Endothelial cell (in vitro differentiated cells): ENCODE data around the gene EPDR1. TPM values are rescaled to one million over a fixed set of nuclear protein-coding genes. Genes with fewer than 3 reads are reported as not detected.

Experiments
- DNase-seq: peaks from one replicate; pipeline ENCODE4 v3.0.0; 2021; ENCODE audit warnings: low spot score
- H3K27ac Mint-ChIP-seq: one replicate; pipeline ENCODE4 v1.8.0; 2021; ENCODE audit warnings: mixed read lengths, inconsistent platforms; ENCODE audit not compliant: unreplicated experiment
- H3K27me3 Mint-ChIP-seq: one replicate; pipeline ENCODE4 v1.8.0; 2021; ENCODE audit warnings: mild to moderate bottlenecking, moderate library complexity, mixed read lengths, inconsistent platforms; ENCODE audit not compliant: unreplicated experiment
- H3K36me3 Mint-ChIP-seq: one replicate; pipeline ENCODE4 v1.8.0; 2021; ENCODE audit warnings: mild to moderate bottlenecking, low read depth, mixed read lengths, inconsistent platforms; ENCODE audit not compliant: unreplicated experiment
- H3K4me1 Mint-ChIP-seq: one replicate; pipeline ENCODE4 v1.8.0; 2021; ENCODE audit warnings: mild to moderate bottlenecking, mixed read lengths, inconsistent platforms; ENCODE audit not compliant: unreplicated experiment
- H3K4me3 Mint-ChIP-seq: one replicate; pipeline ENCODE4 v1.8.0; 2021; ENCODE audit warnings: mild to moderate bottlenecking, mixed read lengths, inconsistent platforms; ENCODE audit not compliant: unreplicated experiment
- H3K9me3 Mint-ChIP-seq: one replicate; pipeline ENCODE4 v1.8.0; 2021; ENCODE audit warnings: mixed read lengths, inconsistent platforms; ENCODE audit not compliant: unreplicated experiment
- total RNA-seq: library from RNA; stranded (reverse); fragmentation: NEBNext Ultra II Directional; extraction: Animal tissue kit (Norgen Biotek cat#: 25700); gene quantifications from one replicate; pipeline ENCODE4 v1.2.1, GENCODE V29; 2021; ENCODE audit not compliant: unreplicated experiment
- TF ChIP-seq, protein P1 (sequence below): fragments of 200-600 bp; sonication (generic); IDR thresholded peaks from one replicate; pipeline ENCODE4 v1.5.0; 2021; ENCODE audit warnings: antibody characterized with exemption; ENCODE audit not compliant: unreplicated experiment

The EPDR1 gene
- total RNA-seq, 1 donor from 2014 or later = 11.7 TPM

- Mint-ChIP-seq H3K27me3 (peaks cover 4% of the 10 kb centered on the region), H3K27ac (no peak overlapping the region)
- DNase-seq = peak; percentile 31
These were observed 687 bp downstream of the EPDR1 start for GRCh38 chr7:37920849-37921805.

GRCh38 chr7:37921876-37922275 is 1.4 kb downstream of the EPDR1 start:
- H3K4me1 Mint-ChIP-seq = peaks cover 11% of the 10 kb centered on the region
- no peaks in the 10 kb centered on the region for H3K9me3 Mint-ChIP-seq
- H3K36me3 Mint-ChIP-seq = peaks cover 8% of the 10 kb centered on the region
- peak overlapping the region; percentile 13 for H3K4me3 Mint-ChIP-seq
- DNase-seq = no peak
- H3K27me3 Mint-ChIP-seq = peaks cover 4% of the 10 kb centered on the region
- TF ChIP-seq, protein P1, sequence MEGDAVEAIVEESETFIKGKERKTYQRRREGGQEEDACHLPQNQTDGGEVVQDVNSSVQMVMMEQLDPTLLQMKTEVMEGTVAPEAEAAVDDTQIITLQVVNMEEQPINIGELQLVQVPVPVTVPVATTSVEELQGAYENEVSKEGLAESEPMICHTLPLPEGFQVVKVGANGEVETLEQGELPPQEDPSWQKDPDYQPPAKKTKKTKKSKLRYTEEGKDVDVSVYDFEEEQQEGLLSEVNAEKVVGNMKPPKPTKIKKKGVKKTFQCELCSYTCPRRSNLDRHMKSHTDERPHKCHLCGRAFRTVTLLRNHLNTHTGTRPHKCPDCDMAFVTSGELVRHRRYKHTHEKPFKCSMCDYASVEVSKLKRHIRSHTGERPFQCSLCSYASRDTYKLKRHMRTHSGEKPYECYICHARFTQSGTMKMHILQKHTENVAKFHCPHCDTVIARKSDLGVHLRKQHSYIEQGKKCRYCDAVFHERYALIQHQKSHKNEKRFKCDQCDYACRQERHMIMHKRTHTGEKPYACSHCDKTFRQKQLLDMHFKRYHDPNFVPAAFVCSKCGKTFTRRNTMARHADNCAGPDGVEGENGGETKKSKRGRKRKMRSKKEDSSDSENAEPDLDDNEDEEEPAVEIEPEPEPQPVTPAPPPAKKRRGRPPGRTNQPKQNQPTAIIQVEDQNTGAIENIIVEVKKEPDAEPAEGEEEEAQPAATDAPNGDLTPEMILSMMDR = no peak
- no peak overlapping the region for H3K27ac Mint-ChIP-seq

More at GRCh38 chr7:37920849-37921805, 687 bp downstream of the EPDR1 start:
- H3K4me3 Mint-ChIP-seq = peak overlapping the region; percentile 90
- TF ChIP-seq, protein P1 = peak; percentile 28
- peaks cover 4% of the 10 kb centered on the region for H3K36me3 Mint-ChIP-seq
- H3K4me1 Mint-ChIP-seq = peaks cover 11% of the 10 kb centered on the region
- H3K9me3 Mint-ChIP-seq = no peaks in the 10 kb centered on the region

GRCh38 chr7:37923996-37924395 is 3.6 kb downstream of the EPDR1 start:
- Mint-ChIP-seq H3K36me3 (peaks cover 8% of the 10 kb centered on the region), H3K27me3 (peaks cover 1% of the 10 kb centered on the region), H3K4me1 (peaks cover 5% of the 10 kb centered on the region), H3K27ac (no peak overlapping the region), H3K9me3 (no peaks in the 10 kb centered on the region), H3K4me3 (no peak overlapping the region)
- TF ChIP-seq, protein P1 = no peak
- DNase-seq = no peak

DNA sequence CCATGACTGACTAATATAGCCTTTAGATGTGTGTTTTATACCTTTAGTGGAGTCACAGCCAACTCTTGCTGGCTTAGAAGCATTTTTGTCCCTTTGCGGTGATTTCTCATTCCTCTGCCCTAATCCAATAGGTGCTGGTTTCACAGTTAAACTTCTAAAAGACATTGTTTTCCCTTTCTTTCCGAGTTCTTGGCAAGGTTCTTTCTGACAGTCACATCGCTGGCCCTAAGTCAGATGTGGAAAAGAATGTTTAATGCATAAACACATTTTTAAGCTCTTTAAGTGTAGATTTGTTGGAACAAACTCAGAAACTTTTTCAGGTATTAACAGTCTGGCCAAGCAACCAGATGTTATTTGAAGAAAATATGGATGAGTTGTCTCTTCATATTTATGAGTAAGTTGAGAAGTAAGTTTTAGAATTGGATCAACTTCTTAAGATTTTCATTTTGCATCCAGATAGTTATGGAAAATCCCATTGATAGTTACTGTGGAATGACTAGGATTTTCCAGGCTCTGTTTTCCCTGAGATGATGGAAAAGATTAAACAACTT is 4.1 kb downstream of the EPDR1 start:
- peaks cover 8% of the 10 kb centered on the region for H3K36me3 Mint-ChIP-seq
- H3K27ac Mint-ChIP-seq = no peak overlapping the region
- TF ChIP-seq, protein P1 = no peak
- peak overlapping the region; percentile 39 for H3K4me3 Mint-ChIP-seq
- no peak for DNase-seq
- peaks cover 1% of the 10 kb centered on the region for H3K27me3 Mint-ChIP-seq
- H3K4me1 Mint-ChIP-seq = peaks cover 5% of the 10 kb centered on the region
- H3K9me3 Mint-ChIP-seq = no peaks in the 10 kb centered on the region

DNA sequence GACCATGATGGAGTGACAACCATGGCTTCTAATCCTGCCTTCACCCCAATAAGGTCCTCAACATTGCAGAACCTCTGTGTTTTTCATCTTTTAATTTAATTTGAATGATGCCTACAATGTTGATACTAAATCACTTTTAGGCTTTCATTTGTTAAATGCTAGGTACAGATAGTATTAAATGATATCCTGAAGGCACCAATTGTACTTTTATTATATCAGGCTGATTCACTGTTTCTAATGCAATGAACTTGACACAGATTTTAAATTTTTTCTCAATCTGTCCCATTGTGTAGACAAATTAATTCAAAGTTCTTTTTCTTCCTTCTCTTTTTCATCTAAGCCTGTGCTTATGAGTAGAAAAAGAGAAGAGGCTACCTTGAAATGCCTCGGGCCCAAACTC is 5.2 kb downstream of the EPDR1 start:
- no peak overlapping the region for H3K4me3 Mint-ChIP-seq
- no peak overlapping the region for H3K27ac Mint-ChIP-seq
- TF ChIP-seq, protein P1 = no peak
- no peaks in the 10 kb centered on the region for H3K4me1 Mint-ChIP-seq
- DNase-seq = no peak
- no peaks in the 10 kb centered on the region for H3K9me3 Mint-ChIP-seq
- peaks cover 1% of the 10 kb centered on the region for H3K27me3 Mint-ChIP-seq
- H3K36me3 Mint-ChIP-seq = peaks cover 8% of the 10 kb centered on the region
